ENCODE measurements around the gene ZNF618.

Gene ZNF618

DNA sequence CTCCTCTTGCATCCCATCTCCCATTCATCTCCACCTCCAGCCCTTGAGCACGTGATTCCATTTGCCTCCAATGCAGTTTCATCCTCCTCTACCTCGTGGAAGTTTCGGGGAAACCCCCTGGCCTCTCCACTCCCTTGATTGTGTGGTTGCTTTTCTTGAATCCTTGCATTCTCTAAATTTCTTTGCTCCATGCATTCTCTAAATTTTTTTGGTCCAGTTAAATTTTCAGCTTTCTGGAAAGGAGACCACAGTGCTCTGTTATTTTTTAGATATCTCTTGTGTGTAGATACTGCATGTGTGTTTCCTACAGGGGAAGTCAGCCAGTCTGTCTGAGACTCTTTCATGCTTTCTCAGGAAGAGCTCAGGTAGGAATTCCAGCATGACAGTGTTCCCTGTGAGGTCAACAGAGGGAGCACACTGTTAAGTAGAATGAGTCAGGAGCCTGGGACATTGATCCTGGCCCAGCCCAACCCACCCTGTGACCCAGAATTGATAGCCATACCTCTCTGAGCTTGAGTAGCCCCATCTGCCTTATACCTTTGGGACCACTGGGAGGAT is 149.2 kb downstream of the ZNF618 start:
- no peak for DNase-seq (ENCODE audit: low read depth in 2 of 2)

- DNase-seq (ENCODE audit: low read depth in 2 of 2), result no peak
Observed at GRCh38 chr9:114025760-114026159, 149.7 kb downstream of the ZNF618 start.

DNA sequence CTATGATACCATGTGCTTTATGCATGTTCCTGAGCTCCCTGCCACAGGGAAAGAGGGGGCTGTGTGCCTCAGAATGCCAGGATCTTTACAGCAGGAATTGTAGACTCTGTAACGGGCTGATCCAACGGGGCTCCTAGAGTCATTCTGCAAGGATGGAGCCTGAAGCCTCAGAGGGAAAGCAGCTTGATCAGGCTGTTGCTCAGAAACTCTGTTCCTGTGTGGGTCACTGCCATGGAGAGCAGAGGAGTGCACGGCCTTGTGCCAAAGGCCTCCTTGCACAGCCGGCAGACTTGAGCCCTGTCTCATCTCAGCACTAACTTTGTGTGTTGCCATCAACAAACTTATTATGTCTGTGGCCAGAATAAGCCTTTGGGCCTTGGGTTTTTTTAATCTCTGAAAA is 150.2 kb downstream of the ZNF618 start:
- DNase-seq (ENCODE audit: low read depth in 2 of 2), result no peak

- no peak for DNase-seq (ENCODE audit: low read depth in 2 of 2)
Observed at GRCh38 chr9:114027159-114027862, 151.2 kb downstream of the ZNF618 start.

GRCh38 chr9:114027863-114028465 is 151.9 kb downstream of the ZNF618 start:
- DNase-seq (ENCODE audit: low read depth in 2 of 2), result no peak

DNA sequence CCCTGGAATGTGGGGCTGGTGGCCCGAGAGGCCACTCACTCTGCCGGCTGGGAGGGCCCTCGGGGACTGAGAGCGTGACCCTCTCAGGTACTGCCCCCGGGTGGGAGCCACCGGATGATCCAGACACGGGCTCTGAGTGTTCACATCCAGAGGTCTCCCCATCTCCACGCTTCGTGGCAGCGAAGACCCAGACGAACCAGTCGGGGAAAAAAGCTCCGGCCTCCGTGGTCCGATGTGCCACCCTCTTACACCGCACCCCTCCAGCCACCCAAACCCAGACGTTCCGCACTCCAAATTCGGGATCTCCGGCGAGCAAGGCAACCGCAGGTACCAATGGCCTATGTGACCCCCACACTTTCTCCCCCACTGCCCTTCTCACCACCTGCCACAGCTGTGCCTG is 152.5 kb downstream of the ZNF618 start:
- no peak for DNase-seq (ENCODE audit: low read depth in 2 of 2)

DNA sequence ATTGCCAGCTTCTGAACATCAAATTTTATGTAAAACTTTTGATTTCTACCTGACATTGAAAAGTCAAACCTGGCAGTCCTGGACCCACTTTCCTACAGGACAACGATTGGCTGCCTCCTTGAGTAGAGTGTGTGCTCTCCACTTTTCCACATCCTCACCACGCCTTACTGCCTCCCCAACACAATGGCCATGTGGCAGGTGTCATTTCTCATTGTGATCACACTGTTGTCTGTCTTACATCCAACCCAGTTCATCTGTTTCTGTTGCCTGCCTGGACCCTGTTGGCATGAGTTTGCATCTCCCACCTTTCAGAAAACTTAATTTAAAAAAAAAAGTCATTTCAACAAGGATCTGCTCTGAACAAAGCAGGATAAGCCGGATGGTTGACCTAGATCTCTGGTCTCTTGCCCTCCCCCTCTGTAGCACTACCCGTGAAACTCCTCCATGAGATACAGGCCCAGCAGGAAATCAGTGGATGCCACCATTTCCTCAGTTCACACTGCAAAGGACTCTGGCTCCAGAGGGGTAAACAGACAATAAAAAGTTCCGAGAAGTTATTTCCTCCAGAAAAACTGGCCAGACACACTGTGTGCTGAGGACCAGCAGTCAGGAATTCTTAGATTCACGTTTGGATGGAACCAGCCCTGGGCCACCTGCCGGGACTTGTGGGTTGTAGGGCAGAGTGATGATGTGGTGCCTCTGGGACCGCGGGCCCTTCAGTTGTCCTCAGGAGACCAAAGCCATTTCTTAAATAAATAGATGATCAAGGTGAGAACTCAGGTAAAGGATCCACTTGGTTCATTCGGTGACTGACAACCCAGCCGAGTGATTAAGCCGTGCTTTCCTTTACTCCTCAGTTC is 153.4 kb downstream of the ZNF618 start:
- DNase-seq (ENCODE audit: low read depth in 2 of 2), result no peak

GRCh38 chr9:114030364-114030763 is 154.3 kb downstream of the ZNF618 start:
- no peak for DNase-seq (ENCODE audit: low read depth in 2 of 2)

- no peak for DNase-seq (ENCODE audit: low read depth in 2 of 2)
Observed at GRCh38 chr9:114031037-114031630, 155.0 kb downstream of the ZNF618 start.

- no peak for DNase-seq (ENCODE audit: low read depth in 2 of 2)
Observed at GRCh38 chr9:114031948-114032840, 156.1 kb downstream of the ZNF618 start.

GRCh38 chr9:114033397-114034103 is 157.4 kb downstream of the ZNF618 start:
- no peak for DNase-seq (ENCODE audit: low read depth in 2 of 2)

- no peak for DNase-seq (ENCODE audit: low read depth in 2 of 2)
Observed at GRCh38 chr9:114034196-114034595, 158.1 kb downstream of the ZNF618 start.

DNA sequence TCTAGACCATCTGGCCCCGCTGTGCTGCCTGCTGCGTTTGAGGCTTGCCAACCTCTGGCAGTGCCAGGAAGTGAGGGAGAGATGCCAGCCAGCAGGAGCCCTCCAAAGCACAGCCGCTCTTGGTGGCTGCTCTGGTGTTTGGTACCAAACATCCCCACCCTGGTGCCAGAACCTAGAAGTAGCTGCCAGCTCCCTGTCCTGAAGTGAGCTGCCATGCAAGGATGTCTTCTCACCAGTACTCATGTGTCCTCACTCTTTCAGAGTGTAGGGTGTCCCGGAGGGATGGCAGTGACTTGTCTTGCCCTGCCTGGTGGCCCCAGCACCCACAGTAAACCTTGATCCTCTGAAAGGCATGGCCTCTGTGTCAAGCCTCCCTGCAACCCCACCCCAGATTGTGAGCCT is 158.6 kb downstream of the ZNF618 start:
- no peak for DNase-seq (ENCODE audit: low read depth in 2 of 2)

GRCh38 chr9:114035221-114035844 is 159.2 kb downstream of the ZNF618 start:
- DNase-seq (ENCODE audit: low read depth in 2 of 2), result no peak

GRCh38 chr9:114035845-114036801 is 160.0 kb downstream of the ZNF618 start:
- no peak for DNase-seq (ENCODE audit: low read depth in 2 of 2)

GRCh38 chr9:114037249-114037648 is 161.1 kb downstream of the ZNF618 start:
- no peak for DNase-seq (ENCODE audit: low read depth in 2 of 2)

- no peak for DNase-seq (ENCODE audit: low read depth in 2 of 2)
Observed at GRCh38 chr9:114037961-114038723, 162.0 kb downstream of the ZNF618 start.

DNA sequence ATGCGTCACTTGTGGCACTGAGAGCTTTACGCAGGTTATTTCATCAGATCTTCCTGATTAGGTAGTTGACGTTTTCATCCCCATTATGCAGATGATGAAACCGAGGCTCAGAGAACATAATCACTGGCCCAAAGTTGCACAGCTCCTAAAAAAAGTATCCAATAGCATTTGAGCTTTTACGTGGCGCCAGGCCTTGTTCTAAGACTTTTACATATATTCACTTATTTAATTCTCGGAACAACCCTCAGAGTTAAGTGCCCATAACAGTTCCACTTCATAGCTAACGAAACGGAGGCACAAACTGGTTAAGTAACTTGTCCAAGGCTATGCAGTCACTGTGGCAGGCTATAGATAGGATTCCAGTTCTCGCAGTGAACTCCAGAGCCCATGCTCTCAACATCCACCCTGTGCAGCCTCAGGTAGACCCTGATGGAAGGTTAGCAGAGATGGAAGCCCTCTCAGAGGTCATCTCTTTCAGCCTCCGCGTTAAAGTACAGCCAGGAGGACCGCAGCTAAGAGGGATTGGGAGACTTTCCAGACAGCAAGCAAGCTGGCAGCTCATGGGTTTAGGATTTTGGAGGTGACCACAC is 162.7 kb downstream of the ZNF618 start:
- no peak for DNase-seq (ENCODE audit: low read depth in 2 of 2)

Data from stimulated activated CD8-positive, alpha-beta memory T cell treated with anti-CD3 and anti-CD28 coated beads, Interleukin-15, amount 100 ng/mL, for 48 hours (primary cell).